Measurements from ENCODE around the gene MSI2.
A peak's percentile ranks its signal among the peaks of the same experiment; 100 is the strongest.

MSI2 gene

GRCh38 chr17:57544401-57544800 lies 288.1 kb downstream of the MSI2 start:
- DNase-seq (ENCODE audit: low spot score) = no peak

GRCh38 chr17:57544834-57545463 lies 288.6 kb downstream of the MSI2 start:
- no peak for DNase-seq (ENCODE audit: low spot score)

DNA sequence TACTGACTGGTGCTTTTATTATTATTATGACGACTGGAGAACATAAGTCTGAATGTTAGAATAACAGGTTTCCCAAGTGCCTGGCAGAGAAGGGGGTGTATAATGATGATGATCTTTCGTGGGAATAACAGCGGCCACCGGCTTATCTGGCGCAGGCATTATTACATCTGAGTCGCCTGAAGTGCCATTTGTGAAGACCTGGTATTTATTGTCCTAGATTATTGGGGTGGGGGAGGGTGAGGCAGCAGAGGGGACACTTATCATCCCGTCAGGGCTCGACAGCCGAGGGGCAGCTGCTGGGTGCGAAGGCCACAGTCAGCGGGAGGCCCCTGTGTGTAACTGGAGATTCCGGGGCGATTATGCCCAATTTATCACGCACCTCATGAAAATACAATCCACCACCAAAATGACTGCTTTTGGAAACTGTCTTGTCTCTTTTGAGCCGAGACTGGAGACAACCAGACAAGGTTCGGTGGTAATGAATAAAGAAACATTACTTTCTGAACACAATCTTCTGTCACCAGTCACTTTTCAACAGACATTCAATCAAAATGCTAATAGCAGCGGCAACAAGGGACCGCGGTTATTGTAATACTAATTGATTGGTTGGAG lies 289.5 kb downstream of the MSI2 start:
- DNase-seq (ENCODE audit: low spot score) = no peak

- DNase-seq (ENCODE audit: low spot score) = no peak
These were observed 292.4 kb downstream of the MSI2 start for GRCh38 chr17:57548421-57549410.

GRCh38 chr17:57549468-57549867 lies 293.1 kb downstream of the MSI2 start:
- no peak for DNase-seq (ENCODE audit: low spot score)

DNA sequence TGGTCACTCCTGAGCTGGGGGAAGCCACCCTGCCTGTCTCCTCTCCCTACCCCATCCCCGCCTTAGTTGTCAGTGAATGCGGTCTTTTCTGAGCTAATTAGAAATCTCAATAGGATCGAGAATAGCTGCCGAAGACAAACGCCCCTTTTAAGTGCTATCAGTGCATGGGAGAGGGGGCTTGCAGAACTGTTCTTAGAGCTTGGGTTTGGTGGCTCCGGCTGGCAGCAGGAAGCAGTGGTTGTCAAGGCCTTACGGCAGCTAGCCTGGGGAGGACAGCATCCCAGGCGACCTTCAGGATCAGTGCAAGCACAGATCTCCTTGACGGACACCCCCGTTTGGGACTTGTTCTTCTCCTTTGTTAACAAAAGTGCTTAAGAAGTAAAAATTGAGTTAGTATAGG lies 293.7 kb downstream of the MSI2 start:
- no peak for DNase-seq (ENCODE audit: low spot score)

GRCh38 chr17:57550668-57551315 lies 294.5 kb downstream of the MSI2 start:
- no peak for DNase-seq (ENCODE audit: low spot score)

DNA sequence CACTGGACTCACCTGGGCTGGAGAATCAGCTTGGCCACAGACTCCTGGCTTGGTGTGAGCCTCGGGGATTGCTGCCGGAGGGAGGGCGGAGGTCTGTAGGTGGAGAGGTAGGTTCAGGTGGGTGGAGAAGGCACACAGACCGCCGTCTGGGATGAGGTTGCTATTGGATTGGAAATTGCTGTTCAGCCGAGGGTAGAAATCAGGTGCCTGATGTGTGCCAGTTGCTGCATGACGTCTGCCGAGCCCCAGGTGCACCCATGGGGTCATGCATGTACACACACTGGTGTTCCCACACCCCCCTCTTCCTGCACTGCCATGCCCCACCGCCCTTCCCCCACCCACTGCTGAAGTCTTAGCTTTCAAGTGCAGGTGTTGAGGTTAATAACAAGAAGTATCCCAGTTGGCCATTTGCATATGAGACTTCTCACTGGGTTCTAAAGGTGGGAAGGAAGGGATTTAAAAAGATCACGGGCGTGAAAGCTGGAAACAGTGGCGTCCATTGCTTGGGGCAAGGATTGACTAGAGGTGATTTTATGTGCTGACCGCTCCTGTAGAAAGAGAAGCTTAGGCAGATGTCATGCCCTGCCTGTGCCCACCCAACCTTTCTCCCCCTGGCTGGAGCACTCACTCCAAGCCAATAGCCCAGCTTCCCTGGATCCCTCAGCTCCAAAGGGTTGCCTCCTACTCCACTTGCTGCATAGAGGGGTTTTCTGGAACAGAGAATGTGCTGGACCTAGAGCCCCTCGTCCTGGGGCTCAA lies 295.2 kb downstream of the MSI2 start:
- DNase-seq (ENCODE audit: low spot score) = no peak

DNA sequence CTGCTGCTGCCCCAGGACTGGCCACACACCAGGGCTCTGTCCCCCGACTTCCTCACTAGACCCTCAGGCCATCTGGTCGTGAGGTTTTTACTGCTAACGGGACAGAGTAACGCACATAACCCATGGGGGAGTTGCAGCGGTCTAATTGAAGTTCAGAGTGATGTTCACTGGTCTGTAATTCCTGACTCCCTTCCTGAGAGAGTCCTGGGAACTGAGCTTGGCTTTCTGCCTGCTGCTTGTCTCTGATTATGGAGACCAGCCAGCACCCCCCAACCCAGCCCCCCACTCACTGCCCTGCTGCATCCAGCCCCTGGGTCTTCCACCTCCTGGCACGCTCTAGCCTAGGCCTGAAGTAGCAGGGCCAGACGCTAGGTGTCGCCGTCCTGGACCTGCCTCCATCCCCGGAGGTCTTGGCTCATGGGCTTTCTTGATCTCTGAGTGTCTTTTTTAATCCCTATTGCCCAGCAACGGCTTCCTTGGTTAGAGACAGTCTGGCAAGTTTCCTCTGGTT lies 295.8 kb downstream of the MSI2 start:
- DNase-seq (ENCODE audit: low spot score) = peak; percentile 47

- peak; percentile 41 for DNase-seq (ENCODE audit: low spot score)
These were observed 297.2 kb downstream of the MSI2 start for GRCh38 chr17:57553526-57553925.

GRCh38 chr17:57553991-57554825 lies 297.9 kb downstream of the MSI2 start:
- DNase-seq (ENCODE audit: low spot score) = no peak

GRCh38 chr17:57554826-57555635 lies 298.7 kb downstream of the MSI2 start:
- no peak for DNase-seq (ENCODE audit: low spot score)

DNA sequence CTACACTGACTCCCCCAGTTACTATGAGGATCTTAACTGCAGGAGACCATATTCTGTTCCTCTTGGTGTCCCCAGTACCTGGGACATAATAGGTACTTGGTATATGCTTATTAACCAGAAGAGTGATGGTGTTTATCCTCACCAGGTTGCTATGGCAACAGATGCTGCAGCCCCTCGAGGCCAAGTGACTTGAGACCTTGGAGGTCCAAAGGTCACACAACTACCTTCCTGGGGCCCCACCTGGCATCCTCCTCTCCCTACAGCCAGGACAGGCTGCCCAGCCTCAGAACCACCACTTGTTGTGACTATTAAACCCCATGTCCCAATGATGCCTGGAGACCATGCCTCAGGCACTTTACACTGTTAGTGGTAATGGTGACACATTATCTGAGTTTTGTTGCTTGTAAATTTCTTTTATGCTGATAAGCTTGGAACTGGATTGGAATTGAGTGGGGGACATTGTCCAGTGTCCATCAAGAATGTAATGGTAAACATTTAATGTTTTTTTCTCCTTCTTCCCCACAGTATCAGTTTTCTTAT lies 299.4 kb downstream of the MSI2 start:
- no peak for DNase-seq (ENCODE audit: low spot score)

- no peak for DNase-seq (ENCODE audit: low spot score)
These were observed 300.0 kb downstream of the MSI2 start for GRCh38 chr17:57556320-57556719.

- DNase-seq (ENCODE audit: low spot score) = no peak
These were observed 300.7 kb downstream of the MSI2 start for GRCh38 chr17:57556977-57557376.

DNA sequence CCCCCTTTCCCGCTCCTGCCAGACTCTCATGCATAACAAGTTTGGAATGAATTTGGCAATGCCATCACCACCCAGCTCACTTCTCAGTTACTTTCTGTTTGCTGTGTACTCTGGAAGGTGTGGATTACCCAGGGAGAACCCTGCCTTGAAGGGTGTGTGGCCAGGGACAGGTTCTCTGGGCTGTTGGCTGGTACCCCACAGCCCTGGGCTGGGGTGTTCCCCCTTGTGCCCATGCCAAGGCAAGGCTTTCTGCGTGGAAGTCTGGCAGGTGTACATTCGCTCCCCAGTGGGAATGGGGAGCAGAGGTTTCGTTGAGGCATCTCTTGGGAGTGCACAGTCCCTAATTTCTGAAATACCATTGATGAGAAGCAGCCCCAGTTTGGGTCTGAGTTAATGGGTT lies 301.1 kb downstream of the MSI2 start:
- no peak for DNase-seq (ENCODE audit: low spot score)

GRCh38 chr17:57557834-57558681 lies 301.7 kb downstream of the MSI2 start:
- peak; percentile 78 for DNase-seq (ENCODE audit: low spot score)

DNA sequence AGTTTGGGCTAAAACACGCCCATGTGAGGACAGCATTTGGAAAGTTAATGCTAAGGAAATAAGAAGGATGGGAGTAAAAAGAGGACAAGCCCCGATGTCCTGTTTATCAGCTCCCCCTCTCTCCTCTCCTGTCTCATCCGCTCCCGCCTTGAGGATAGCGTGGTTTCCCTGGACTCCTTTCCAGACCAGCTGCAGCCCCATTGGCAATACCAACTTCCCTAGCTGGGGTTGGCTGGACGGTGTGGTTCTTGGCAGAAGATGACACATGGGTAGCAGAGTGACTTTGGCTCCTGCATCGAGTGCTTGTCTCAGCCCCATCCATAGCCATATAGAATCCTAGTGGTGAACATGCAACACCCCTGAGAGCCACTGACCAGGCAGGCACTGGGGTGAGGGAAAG lies 302.9 kb downstream of the MSI2 start:
- DNase-seq (ENCODE audit: low spot score) = no peak
